Ectodermal cell (in vitro differentiated cells): ENCODE measurements around the gene LRP3.

Experiments used
- H3K27ac ChIP-seq: 2 replicates; pipeline ENCODE4 v1.7.0; 2013; ENCODE audit warnings: mild to moderate bottlenecking, low read depth, low read length; ENCODE audit not compliant: insufficient read depth, poor library complexity, severe bottlenecking
- H3K27me3 ChIP-seq: 2 replicates; pipeline ENCODE4 v1.7.0; 2013; ENCODE audit warnings: mild to moderate bottlenecking, low read length; ENCODE audit not compliant: insufficient read depth, control insufficient read depth, poor library complexity, severe bottlenecking
- H3K36me3 ChIP-seq: one replicate; pipeline ENCODE4 v1.7.0; 2013; ENCODE audit warnings: low read length; ENCODE audit not compliant: control insufficient read depth, insufficient read depth
- H3K4me1 ChIP-seq: one replicate; pipeline ENCODE4 v1.7.0; 2013; ENCODE audit warnings: low read length; ENCODE audit not compliant: control insufficient read depth, insufficient read depth
- H3K4me3 ChIP-seq: 2 replicates; pipeline ENCODE4 v1.7.0; 2013; ENCODE audit warnings: low read depth, low read length, control low read depth; ENCODE audit not compliant: insufficient read depth
- H3K9me3 ChIP-seq: 2 replicates; pipeline ENCODE4 v1.7.0; 2013; ENCODE audit warnings: mild to moderate bottlenecking, low read length, moderate library complexity; ENCODE audit not compliant: control insufficient read depth
- WGBS, 2 experiments: methylation state at CpG; one replicate each; pipeline ENCODE4 v1.1.7; 2013; ENCODE audit warnings: missing lambda C conversion rate in 2 of 2; 5-methylcytosine and 5-hydroxymethylcytosine counted together

Gene LRP3

GRCh38 chr19:33252971-33253370 is 58.8 kb downstream of the LRP3 start:
- Histone ChIP-seq H3K4me1 (peaks cover 6% of the 10 kb centered on the region), H3K27me3 (no peaks in the 10 kb centered on the region), H3K36me3 (no peaks in the 10 kb centered on the region), H3K4me3 (no peak overlapping the region), H3K27ac (no peak overlapping the region), H3K9me3 (no peaks in the 10 kb centered on the region)
- WGBS, 2 experiments: 91 to 94% methylated on average over 8 of the region's 8 CpGs

GRCh38 chr19:33254245-33254824 is 60.2 kb downstream of the LRP3 start:
- H3K27ac ChIP-seq: no peak overlapping the region
- 85% methylated on average over 13 of the region's 13 CpGs for WGBS, 2 experiments
- no peaks in the 10 kb centered on the region for H3K9me3 ChIP-seq
- no peaks in the 10 kb centered on the region for H3K36me3 ChIP-seq
- H3K4me1 ChIP-seq: peaks cover 6% of the 10 kb centered on the region
- no peak overlapping the region for H3K4me3 ChIP-seq
- no peaks in the 10 kb centered on the region for H3K27me3 ChIP-seq

GRCh38 chr19:33255781-33256180 is 61.7 kb downstream of the LRP3 start:
- H3K27ac ChIP-seq: no peak overlapping the region
- H3K4me1 ChIP-seq: peaks cover 6% of the 10 kb centered on the region
- H3K4me3 ChIP-seq: no peak overlapping the region
- 92% methylated on average over 7 of the region's 7 CpGs for WGBS, 2 experiments
- no peaks in the 10 kb centered on the region for H3K9me3 ChIP-seq
- no peaks in the 10 kb centered on the region for H3K27me3 ChIP-seq
- H3K36me3 ChIP-seq: no peaks in the 10 kb centered on the region

- H3K27me3 ChIP-seq: no peaks in the 10 kb centered on the region
- H3K4me1 ChIP-seq: peaks cover 2% of the 10 kb centered on the region
- WGBS, 2 experiments: 87 to 88% methylated on average over 7 of the region's 7 CpGs
- H3K27ac ChIP-seq: no peak overlapping the region
- H3K9me3 ChIP-seq: no peaks in the 10 kb centered on the region
- H3K36me3 ChIP-seq: no peaks in the 10 kb centered on the region
- H3K4me3 ChIP-seq: no peak overlapping the region
Measured at GRCh38 chr19:33256261-33256660, 62.1 kb downstream of the LRP3 start.

GRCh38 chr19:33257828-33258227 is 63.7 kb downstream of the LRP3 start:
- no peaks in the 10 kb centered on the region for H3K27me3 ChIP-seq
- H3K4me1 ChIP-seq: no peaks in the 10 kb centered on the region
- H3K9me3 ChIP-seq: no peaks in the 10 kb centered on the region
- no peak overlapping the region for H3K27ac ChIP-seq
- no peak overlapping the region for H3K4me3 ChIP-seq
- 85 to 90% methylated on average over 2 of the region's 2 CpGs for WGBS, 2 experiments
- H3K36me3 ChIP-seq: no peaks in the 10 kb centered on the region
